IMR-90 (cell line): Measurements from ENCODE around the gene TBC1D9B. TPM values are rescaled to one million over a fixed set of nuclear protein-coding genes. Genes with fewer than 3 reads are reported as not detected.

Experiments used
- ATAC-seq: fragments of 200-7000 bp; cut with Tn5 transposase; 2 replicates; pipeline ENCODE4 v1.9.1; 2020; ENCODE audit warnings: low read depth, mild to moderate bottlenecking, moderate library complexity
- BruUV-seq: library from RNA; stranded (reverse); fragments of 400-500 nt; replicated peaks from 2 replicates; lab custom pipeline; 2021; lab: Mats Ljungman, UMichigan
- CTCF ChIA-PET: fragments of 300-600 bp; formaldehyde crosslinking; extraction: SDS; loops from one replicate; lab custom pipeline; 2021; ENCODE audit warnings: antibody characterized with exemption; lab: Yijun Ruan, JAX
- POLR2A ChIA-PET: fragments of 300-600 bp; sonication (Branson Sonifier 250); formaldehyde crosslinking; loops from one replicate; lab custom pipeline; 2022; ENCODE audit warnings: antibody characterized with exemption; ENCODE audit not compliant: unreplicated experiment; lab: Charles Lee
- DNase-seq: peaks from one replicate; pipeline ENCODE4 v3.0.0; 2013
- H2AFZ ChIP-seq: replicated peaks from 2 replicates; pipeline ENCODE3; 2013; ENCODE audit warnings: low read length, mild to moderate bottlenecking; ENCODE audit not compliant: poor library complexity
- H2AK5ac ChIP-seq: 2 replicates; pipeline ENCODE4 v1.6.1; 2013; ENCODE audit warnings: low read depth, low read length, inconsistent platforms
- H2AK9ac ChIP-seq: replicated peaks from 2 replicates; pipeline ENCODE3; 2013; ENCODE audit warnings: mild to moderate bottlenecking, low read depth, low read length, moderate library complexity; ENCODE audit not compliant: poor library complexity
- H2BK120ac ChIP-seq: 2 replicates; pipeline ENCODE4 v1.6.1; 2013; ENCODE audit warnings: low read depth, low read length, inconsistent platforms
- H2BK15ac ChIP-seq: 3 replicates; pipeline ENCODE4 v1.6.1; 2013; ENCODE audit warnings: low read depth, low read length, inconsistent platforms
- H2BK20ac ChIP-seq: 2 replicates; pipeline ENCODE4 v1.6.1; 2013; ENCODE audit warnings: low read depth, mild to moderate bottlenecking, inconsistent platforms, low read length, moderate library complexity
- H2BK5ac ChIP-seq: 2 replicates; pipeline ENCODE4 v1.6.1; 2013; ENCODE audit warnings: mild to moderate bottlenecking, low read depth, low read length, inconsistent platforms; ENCODE audit not compliant: poor library complexity, severe bottlenecking
- H3K14ac ChIP-seq: replicated peaks from 2 replicates; pipeline ENCODE4 v1.6.1; 2013; ENCODE audit warnings: low read depth, low read length, inconsistent platforms
- H3K18ac ChIP-seq: 2 replicates; pipeline ENCODE4 v1.6.1; 2013; ENCODE audit warnings: low read depth, low read length, control low read depth
- H3K23ac ChIP-seq: 2 replicates; pipeline ENCODE4 v1.6.1; 2013; ENCODE audit warnings: low read depth, low read length, inconsistent platforms
- H3K27ac ChIP-seq: 2 replicates; pipeline ENCODE4 v1.5.1; 2013; ENCODE audit warnings: mild to moderate bottlenecking, control low read depth, low read length; ENCODE audit not compliant: insufficient read depth
- H3K27me3 ChIP-seq: 2 replicates; pipeline ENCODE4 v1.6.1; 2013; ENCODE audit warnings: low read length; ENCODE audit not compliant: control insufficient read depth, insufficient read depth
- H3K36me3 ChIP-seq: 2 replicates; pipeline ENCODE4 v1.6.1; 2013; ENCODE audit warnings: low read length, mixed read lengths; ENCODE audit not compliant: control insufficient read depth, insufficient read depth
- H3K4ac ChIP-seq: 2 replicates; pipeline ENCODE4 v1.6.1; 2013; ENCODE audit warnings: low read depth, low read length, inconsistent platforms
- H3K4me1 ChIP-seq: 2 replicates; pipeline ENCODE4 v1.6.1; 2013; ENCODE audit warnings: low read length, mixed read lengths; ENCODE audit not compliant: control insufficient read depth, insufficient read depth
- H3K4me2 ChIP-seq: 2 replicates; pipeline ENCODE4 v1.6.1; 2013; ENCODE audit warnings: low read depth, mild to moderate bottlenecking, control low read depth, low read length, moderate library complexity
- H3K4me3 ChIP-seq: 2 replicates; pipeline ENCODE4 v1.5.1; 2013; ENCODE audit warnings: low read depth, mild to moderate bottlenecking, control low read depth, low read length, moderate library complexity; ENCODE audit not compliant: insufficient read depth
- H3K56ac ChIP-seq: 2 replicates; pipeline ENCODE4 v1.6.1; 2013; ENCODE audit warnings: low read length, inconsistent platforms; ENCODE audit not compliant: insufficient read depth; ENCODE audit errors: extremely low read depth
- H3K79me1 ChIP-seq, 2 experiments: 2 replicates each; pipeline ENCODE4 v1.6.1; 2013; ENCODE audit warnings: low read length in 2 of 2, inconsistent platforms in 1 of 2, low read depth in 1 of 2
- H3K9ac ChIP-seq: 2 replicates; pipeline ENCODE4 v1.6.1; 2013; ENCODE audit warnings: low read depth, low read length, control low read depth
- H3K9me1 ChIP-seq: 2 replicates; pipeline ENCODE4 v1.6.1; 2013; ENCODE audit warnings: low read length, inconsistent platforms; ENCODE audit not compliant: insufficient read depth
- H3K9me3 ChIP-seq: 2 replicates; pipeline ENCODE4 v1.6.1; 2013; ENCODE audit warnings: low read length; ENCODE audit not compliant: control insufficient read depth, insufficient read depth
- H4K20me1 ChIP-seq: 2 replicates; pipeline ENCODE4 v1.6.1; 2013; ENCODE audit warnings: low read length, inconsistent platforms; ENCODE audit not compliant: insufficient read depth
- H4K5ac ChIP-seq: 2 replicates; pipeline ENCODE4 v1.6.1; 2013; ENCODE audit warnings: mild to moderate bottlenecking, low read depth, low read length, control low read depth
- H4K8ac ChIP-seq, 2 experiments: 2 replicates each; pipeline ENCODE4 v1.6.1; 2013; ENCODE audit warnings: low read depth in 2 of 2, low read length in 2 of 2, control low read depth in 1 of 2, inconsistent platforms in 1 of 2
- H4K91ac ChIP-seq: 2 replicates; pipeline ENCODE4 v1.6.1; 2013; ENCODE audit warnings: low read depth, low read length, inconsistent platforms; ENCODE audit not compliant: insufficient read depth
- POLR2A ChIP-seq: IDR thresholded peaks from 2 replicates; pipeline ENCODE4 v1.6.1; 2012; ENCODE audit warnings: mild to moderate bottlenecking, low read depth, low read length
- RFX5 ChIP-seq: IDR thresholded peaks from 2 replicates; pipeline ENCODE4 v1.8.0; 2012; ENCODE audit warnings: low read depth, mild to moderate bottlenecking, low read length, moderate library complexity
- WGBS, 2 experiments: methylation state at CpG; one replicate each; pipeline versions ENCODE4 v1.1.5 to v1.1.7; 2013; ENCODE audit warnings: missing lambda C conversion rate in 2 of 2; ENCODE audit not compliant: insufficient read length in 1 of 2; ENCODE audit errors: extremely low coverage in 2 of 2; 5-methylcytosine and 5-hydroxymethylcytosine counted together
- dilution Hi-C: fragments of 300-500 bp; cut with HindIII; formaldehyde crosslinking; loops from one replicate; pipeline ENCODE4 v1.14.3; 2018; ENCODE audit warnings: low sequenced_read_pairs; ENCODE audit not compliant: unreplicated experiment
- in situ Hi-C: fragments of 300-500 bp; cut with MboI; formaldehyde crosslinking; loops from 3 replicates; pipeline ENCODE4 v1.14.3; 2019; ENCODE audit warnings: low sequenced_read_pairs, inconsistent platforms, mixed read lengths
- intact Hi-C: fragments of 100-400 bp; cut with micrococcal nuclease; formaldehyde crosslinking; loops from 2 replicates; pipeline ENCODE4 v1.10.0; 2022
- polyA plus RNA-seq, 3 experiments: library from polyadenylated mRNA; depleted of rRNA; stranded (reverse); fragments of >200 nt; gene quantifications; 2 replicates each; pipeline ENCODE4 v1.2.3, GENCODE V29; 2012; ENCODE audit warnings: low replicate concordance in 1 of 3
- total RNA-seq: library from RNA; depleted of rRNA; stranded (reverse); fragments of >200 nt; gene quantifications from 2 replicates; pipeline ENCODE4 v1.2.3, GENCODE V29; 2012

TBC1D9B gene
- total and polyA plus RNA-seq, 2 of the 4 experiments (the other 2 are of a cell fraction): 58.6 to 78.1 TPM

DNA sequence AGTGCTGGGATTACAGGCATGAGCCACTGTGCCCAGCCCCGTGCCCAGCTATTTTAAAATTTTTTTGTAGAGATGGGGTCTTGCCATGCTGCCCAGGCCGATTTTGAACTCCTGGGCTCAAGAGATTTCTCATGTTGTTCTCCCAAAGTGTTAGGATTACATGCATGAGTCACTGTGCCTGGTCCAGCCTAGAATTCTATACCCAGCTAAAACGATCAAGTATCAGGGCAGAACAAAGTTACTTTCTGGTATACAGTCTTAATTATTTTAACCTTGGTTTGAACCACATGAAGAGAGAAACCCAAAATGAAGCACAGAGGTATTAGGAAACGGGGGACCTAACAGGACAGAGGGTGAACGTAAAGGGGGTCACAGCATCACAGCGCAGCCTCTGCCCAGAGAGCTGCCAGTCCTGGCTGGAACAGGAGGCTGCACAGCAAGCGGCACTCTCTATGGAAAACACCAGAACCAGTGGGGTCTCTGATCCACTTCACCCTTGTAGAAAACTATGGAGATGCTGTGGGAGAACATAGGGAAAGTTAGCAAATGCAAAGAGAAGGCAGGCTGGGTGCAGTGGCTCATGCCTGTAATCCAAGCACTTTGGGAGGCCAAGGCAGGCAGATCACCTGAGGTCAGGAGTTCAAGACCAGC is 76.8 kb downstream of the TBC1D9B start:
- no peak for ATAC-seq
- in situ Hi-C loops: no loop called here
- H3K4me2 ChIP-seq: no peak overlapping the region
- no peak overlapping the region for H3K4ac ChIP-seq
- H2BK20ac ChIP-seq: no peak overlapping the region
- no peaks in the 10 kb centered on the region for H3K4me1 ChIP-seq
- peaks cover 23 to 72% of the 10 kb centered on the region in 2 experiments for H3K79me1 ChIP-seq
- H4K5ac ChIP-seq: no peak overlapping the region
- H4K91ac ChIP-seq: no peak overlapping the region
- no peak overlapping the region for H2BK5ac ChIP-seq
- ChIA-PET CTCF (no interaction called here), POLR2A (no interaction called here)
- H3K9me1 ChIP-seq: peaks cover 5% of the 10 kb centered on the region
- H2AK5ac ChIP-seq: no peak overlapping the region
- H3K27ac ChIP-seq: no peak overlapping the region
- no TSS peak for BruUV-seq
- H3K36me3 ChIP-seq: peaks cover 73% of the 10 kb centered on the region
- H3K9ac ChIP-seq: no peak overlapping the region
- TF ChIP-seq RFX5: no peak
- peak; percentile 31; the same call in 1 of the 2 replicates for TF ChIP-seq POLR2A
- no peak overlapping the region for H2BK15ac ChIP-seq
- H3K14ac ChIP-seq: no peak overlapping the region
- no peak overlapping the region for H2AK9ac ChIP-seq
- no peak overlapping the region for H3K18ac ChIP-seq
- no peak overlapping the region for H3K23ac ChIP-seq
- peaks cover 79% of the 10 kb centered on the region for H4K20me1 ChIP-seq
- no peak for DNase-seq
- no peak overlapping the region for H2AFZ ChIP-seq
- no peaks in the 10 kb centered on the region for H3K27me3 ChIP-seq
- H2BK120ac ChIP-seq: no peak overlapping the region
- 100% methylated on average over 3 of the region's 7 CpGs; no CpG with 5 or more reads in 1 of the 2 experiments for WGBS, 2 experiments
- no peak overlapping the region for H3K56ac ChIP-seq
- no peak overlapping the region for H3K4me3 ChIP-seq
- intact Hi-C loops: no loop called here
- H4K8ac ChIP-seq: no peak overlapping the region
- no peaks in the 10 kb centered on the region for H3K9me3 ChIP-seq
- dilution Hi-C loops: no loop called here
